Mammary epithelial cell (primary cell): ENCODE data around the gene UNC79.

Experiments
- EZH2 ChIP-seq: IDR thresholded peaks from 2 replicates; pipeline ENCODE4 v1.6.1; 2012; ENCODE audit warnings: low read length, inconsistent platforms, borderline replicate concordance
- TF ChIP-seq, protein P1 (sequence below), 2 donors: IDR thresholded peaks in 1 of 2; conservative IDR thresholded peaks in 1 of 2; 2 replicates each; pipeline ENCODE4 v1.5.1; 2011 to 2012; ENCODE audit warnings: inconsistent platforms in 2 of 2, low read length in 2 of 2, mild to moderate bottlenecking in 2 of 2, control low read depth in 1 of 2, low read depth in 1 of 2; ENCODE audit not compliant: insufficient read depth in 1 of 2; ENCODE audit errors: extremely low read depth in 1 of 2

DNA sequence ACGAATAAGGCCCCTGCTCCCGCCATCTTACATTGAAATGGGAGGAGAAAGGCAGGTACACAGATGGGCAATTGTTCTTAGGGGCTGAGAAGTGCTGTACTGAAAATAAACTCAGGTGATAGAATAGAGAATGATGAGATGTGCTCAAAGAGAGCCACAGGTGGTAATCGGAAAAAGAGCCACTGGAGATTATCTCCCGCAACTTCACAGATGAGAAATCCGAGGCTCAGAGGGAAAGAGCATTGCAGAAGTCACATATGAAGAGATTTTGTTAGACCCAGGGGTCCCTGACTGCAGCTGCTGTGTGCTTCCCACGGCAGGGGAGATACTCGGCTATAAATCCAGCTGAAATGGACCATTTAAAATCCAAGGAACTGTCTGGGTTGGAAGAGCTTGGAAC lies 283.9 kb downstream of the UNC79 start:
- TF ChIP-seq, protein P1, sequence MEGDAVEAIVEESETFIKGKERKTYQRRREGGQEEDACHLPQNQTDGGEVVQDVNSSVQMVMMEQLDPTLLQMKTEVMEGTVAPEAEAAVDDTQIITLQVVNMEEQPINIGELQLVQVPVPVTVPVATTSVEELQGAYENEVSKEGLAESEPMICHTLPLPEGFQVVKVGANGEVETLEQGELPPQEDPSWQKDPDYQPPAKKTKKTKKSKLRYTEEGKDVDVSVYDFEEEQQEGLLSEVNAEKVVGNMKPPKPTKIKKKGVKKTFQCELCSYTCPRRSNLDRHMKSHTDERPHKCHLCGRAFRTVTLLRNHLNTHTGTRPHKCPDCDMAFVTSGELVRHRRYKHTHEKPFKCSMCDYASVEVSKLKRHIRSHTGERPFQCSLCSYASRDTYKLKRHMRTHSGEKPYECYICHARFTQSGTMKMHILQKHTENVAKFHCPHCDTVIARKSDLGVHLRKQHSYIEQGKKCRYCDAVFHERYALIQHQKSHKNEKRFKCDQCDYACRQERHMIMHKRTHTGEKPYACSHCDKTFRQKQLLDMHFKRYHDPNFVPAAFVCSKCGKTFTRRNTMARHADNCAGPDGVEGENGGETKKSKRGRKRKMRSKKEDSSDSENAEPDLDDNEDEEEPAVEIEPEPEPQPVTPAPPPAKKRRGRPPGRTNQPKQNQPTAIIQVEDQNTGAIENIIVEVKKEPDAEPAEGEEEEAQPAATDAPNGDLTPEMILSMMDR (conservative IDR thresholded peaks at IDR 0.05 in 1 of 2, IDR thresholded peaks at IDR 0.05 in 1 of 2; ENCODE audit: extremely low read depth in 1 of 2, insufficient read depth in 1 of 2, low read depth in 1 of 2, low read length in 2 of 2): no peak
- no peak for TF ChIP-seq EZH2
